C1 segment of cervical spinal cord (tissue), 14 donors: ENCODE results near the gene HECTD4.
"Not testable (repeated sequence)": the region's sequence is repeated elsewhere in the genome, so short reads cannot be mapped to it uniquely, and the experiment has no call there.

Source experiments
- DNase-seq, 14 donors: peaks; one replicate each; lab custom pipeline; 2025; lab: John Stamatoyannopoulos, UW

The HECTD4 gene, protein sequence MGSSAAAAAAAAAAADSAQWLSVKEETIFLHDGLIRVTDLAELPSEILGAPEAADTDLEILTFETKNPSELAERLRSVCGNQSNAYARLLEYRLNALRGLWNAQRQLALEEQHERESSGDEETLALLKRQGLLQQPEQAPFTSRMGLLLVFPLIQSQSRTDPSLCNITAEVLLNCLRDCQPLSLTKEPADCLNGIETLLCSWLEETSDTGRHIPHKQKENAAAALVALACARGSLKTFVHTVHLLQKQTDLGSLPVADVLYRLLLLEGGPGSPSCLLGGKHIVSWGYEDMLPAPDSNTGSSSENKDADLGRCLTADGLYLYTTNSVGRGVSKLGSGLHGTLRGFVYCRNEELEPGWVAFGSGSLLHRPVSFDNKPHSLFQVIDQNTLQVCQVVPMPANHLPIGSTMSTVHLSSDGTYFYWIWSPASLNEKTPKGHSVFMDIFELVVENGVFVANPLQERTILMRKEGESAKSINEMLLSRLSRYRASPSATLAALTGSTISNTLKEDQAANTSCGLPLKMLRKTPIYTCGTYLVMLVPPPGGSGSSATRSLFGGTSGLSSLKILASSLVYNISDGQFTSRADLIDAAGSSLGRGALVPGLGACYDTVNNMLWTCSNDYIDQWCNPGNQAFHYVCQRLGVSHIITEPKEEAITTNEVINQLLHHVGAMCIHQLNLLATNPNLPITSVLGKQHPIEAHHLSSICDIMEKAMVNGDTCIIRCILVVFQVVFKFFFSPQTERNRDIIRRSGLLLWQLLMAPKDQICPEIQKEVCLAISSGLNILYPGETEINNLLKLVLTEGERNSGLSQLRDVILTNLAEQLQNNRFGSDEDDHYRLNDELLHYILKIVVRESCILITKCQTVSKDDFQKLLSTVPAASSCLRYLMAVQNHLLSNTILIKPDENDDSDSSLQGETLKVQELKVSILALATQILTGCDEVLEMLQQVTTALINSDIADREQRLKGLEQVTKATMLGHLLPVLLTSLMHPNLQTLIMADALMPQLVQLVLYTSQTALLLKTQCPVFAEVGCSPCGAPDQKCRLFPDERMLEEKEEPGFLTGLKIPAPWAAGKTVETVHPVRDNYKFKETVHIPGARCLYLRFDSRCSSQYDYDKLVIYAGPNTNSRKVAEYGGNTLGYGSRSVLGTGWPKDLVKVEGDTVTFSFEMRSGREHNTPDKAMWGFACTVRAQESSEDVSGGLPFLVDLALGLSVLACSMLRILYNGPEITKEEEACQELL (N-terminal part only)

DNA sequence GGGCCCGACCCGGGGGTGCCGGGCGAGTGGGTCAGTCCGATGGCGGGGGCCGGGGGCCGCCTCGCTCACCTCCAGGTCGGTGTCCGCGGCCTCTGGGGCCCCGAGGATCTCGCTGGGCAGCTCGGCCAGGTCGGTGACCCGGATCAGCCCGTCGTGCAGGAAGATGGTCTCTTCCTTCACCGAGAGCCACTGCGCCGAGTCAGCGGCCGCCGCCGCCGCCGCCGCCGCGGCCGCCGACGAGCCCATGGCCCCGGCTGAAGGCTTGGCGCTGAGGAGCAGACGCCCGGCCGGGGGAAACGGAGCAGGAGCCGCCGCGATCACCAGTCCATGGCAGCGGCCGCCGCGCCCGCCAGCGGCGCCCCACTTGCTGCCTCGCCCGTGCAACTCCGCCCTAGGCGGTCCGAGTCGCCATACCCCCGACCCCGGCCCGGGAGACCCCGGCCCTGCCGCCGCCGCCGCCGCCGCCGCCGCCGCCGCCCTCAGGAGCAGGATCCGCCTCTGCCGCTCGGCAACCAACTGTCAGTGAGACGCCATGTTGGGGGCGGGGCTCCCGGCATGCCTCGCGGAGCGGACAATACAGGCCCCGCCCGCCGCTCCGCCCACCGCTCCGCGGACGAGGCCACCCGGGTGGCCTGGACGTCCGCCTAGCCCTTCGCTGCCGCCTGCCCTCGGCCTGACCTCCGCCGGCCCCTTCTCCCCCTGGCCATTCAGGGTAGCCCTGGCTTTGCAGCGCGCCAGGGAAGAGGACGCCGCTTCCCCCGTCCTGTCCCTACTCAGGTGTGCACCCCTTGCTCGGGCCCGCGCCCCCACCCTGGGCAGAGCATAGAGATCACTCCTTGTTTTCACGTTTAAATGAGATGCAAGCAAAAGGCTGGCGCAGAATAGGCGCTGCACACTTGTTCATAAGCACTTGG lies at the start of gene HECTD4:
HECTD4 (minus strand) TSS at position 549 of the 914 bp plus-strand sequence; CDS start at position 246, 303 bp downstream.
- peak; percentile 27 to 96 (median 87) for DNase-seq

DNA sequence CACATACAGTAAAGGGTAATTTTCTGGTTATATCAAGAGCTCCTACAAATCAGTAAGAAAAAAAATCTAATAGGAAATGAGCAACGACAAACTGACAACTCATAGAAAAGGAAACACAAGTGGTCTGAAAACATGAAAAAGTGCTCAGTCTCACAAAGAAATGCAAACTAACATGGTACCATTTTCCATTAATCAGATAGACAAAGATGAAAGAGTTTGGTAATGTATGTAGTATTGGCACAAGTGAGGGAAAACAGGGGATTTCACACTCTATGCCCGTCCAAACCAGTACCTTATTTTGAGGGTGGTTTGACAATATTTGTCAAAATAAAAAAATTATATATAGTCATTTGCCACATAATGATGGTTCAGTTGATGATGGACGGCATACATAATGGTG lies 49.7 kb upstream of the HECTD4 start:
- no peak for DNase-seq

DNA sequence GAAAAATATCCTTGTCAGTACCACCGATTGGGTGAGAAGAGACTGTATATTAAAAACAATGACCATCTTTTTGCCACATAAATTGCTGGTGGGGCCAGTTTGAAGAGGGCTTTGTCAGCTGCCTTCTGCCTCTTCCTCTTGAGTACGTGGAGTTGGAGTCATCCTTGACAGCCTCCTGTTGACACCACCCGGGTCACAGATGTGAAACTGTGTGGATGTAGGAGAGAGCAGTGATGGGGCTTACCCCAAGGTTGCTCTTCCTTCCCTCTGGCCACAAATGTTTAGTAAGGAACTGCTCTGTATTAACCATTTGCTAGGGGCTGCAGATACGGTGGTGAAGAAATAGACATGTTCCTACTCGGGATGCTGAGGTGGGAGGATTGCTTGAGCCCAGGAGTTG lies 48.7 kb upstream of the HECTD4 start:
- no peak for DNase-seq

DNA sequence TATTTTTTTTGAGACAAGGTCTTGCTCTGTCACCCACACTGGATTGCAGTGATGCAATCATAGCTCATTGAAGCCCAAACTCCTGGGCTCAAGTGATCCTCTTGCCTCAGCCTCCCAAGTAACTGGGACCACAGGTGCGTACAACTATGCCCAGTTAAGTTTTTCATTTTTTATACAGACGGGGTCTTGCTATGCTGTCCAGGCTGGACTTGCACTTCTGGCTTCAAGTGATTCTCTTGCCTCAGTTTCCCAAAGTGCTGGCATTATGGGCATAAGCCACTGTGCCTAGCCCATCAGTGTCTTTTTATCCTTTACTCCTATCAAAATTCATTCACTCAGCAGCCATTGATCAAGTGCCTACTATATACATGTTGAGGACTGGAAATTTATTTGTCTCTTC lies 45.5 kb upstream of the HECTD4 start:
- no peak for DNase-seq

GRCh38 chr12:112425582-112426382 lies 43.6 kb upstream of the HECTD4 start:
- DNase-seq: no peak

- DNase-seq: no peak
Observed at GRCh38 chr12:112424126-112424525, 41.9 kb upstream of the HECTD4 start.

GRCh38 chr12:112422531-112422930 lies 40.3 kb upstream of the HECTD4 start:
- peak in 11 of 14 donors; percentile 6 to 77 (median 52) for DNase-seq

DNA sequence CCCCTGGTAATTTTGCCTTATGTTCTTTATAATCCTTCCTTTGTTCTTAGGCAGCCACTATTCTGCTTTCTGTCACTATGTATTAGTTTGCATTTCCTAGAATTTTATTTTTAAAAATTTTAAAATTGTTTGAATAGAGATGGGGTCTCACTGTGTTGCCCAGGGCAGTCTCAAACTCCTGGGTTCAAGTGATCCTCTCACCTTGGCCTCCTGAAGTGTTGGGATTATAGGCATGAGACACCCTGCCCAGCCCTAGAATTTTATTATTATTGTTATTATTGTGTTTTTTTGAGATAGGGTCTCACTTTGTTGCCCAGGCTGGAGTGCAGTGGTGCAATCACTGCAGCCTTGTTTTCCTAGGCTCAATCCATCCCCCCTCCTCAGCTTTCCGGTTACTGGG lies 39.1 kb upstream of the HECTD4 start:
- DNase-seq: no peak

GRCh38 chr12:112420740-112421139 lies 38.5 kb upstream of the HECTD4 start:
- DNase-seq: no peak

DNA sequence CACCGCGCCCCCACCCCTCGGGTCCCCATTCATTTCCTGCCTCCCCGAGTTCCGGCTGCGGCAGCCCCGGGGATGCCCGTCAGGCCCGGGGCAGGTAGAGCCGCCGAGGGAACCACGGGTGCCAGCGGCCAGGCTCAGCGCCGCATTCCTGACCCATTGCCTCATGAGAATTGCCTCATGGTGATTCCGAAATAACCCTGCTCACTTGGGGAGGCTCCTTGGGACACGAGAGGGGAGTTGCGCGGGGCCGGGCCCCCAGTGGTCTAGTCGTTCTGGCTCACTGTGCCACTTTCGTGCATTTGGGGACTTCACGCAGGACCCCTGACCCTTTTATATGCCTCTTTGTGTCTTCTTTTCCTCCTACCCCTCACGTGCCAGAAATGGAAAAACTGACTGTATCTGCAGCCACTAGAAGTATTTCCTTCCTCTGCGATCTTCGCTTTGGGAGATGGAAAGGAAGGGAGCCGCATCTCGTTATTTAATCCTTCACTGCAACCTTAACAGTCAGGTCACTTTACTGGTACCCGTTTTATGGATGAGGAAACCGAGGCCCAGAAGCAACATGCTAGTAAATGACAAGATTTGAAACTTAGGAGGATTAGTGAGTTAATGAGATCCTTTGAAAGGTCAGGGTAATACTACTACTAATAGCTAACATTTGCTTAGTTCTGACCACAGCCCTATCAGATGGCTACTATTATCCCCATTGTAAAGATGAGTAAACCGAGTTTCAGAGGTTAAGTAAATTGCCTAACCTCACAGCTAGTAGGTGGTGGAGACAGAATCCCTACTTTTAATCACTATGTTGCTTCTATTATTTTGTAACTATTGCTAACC lies 37.3 kb upstream of the HECTD4 start:
- peak in 6 of 14 donors; percentile 4 to 79 (median 42) for DNase-seq

DNA sequence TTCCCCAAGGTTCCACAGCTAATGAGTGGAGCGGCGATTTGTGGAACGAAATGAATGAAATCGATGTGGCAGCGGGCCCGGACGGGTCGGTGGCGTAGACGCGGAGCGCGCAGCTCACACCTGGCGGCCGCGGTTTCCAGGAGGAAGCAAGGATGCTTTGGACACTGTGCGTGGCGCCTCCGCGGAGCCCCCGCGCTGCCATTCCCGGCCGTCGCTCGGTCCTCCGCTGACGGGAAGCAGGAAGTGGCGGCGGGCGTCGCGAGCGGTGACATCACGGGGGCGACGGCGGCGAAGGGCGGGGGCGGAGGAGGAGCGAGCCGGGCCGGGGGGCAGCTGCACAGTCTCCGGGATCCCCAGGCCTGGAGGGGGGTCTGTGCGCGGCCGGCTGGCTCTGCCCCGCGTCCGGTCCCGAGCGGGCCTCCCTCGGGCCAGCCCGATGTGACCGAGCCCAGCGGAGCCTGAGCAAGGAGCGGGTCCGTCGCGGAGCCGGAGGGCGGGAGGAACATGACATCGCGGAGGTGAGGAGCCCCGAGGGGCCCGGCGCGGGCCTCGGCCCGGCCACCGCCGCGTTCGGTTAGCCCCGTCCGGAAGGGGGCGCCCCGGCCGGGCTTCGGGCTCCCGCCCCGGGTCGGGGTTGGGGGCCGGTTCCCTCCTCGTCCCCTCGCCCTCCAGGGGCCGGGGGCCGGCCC lies 36.5 kb upstream of the HECTD4 start, which contains the start of gene PTPN11:
PTPN11 (plus strand) TSS at position 340 of the 689 bp plus-strand sequence; CDS start at position 505, 165 bp downstream.
- DNase-seq: peak; percentile 7 to 93 (median 80)

GRCh38 chr12:112418273-112418607 lies 36.0 kb upstream of the HECTD4 start:
- no peak for DNase-seq

DNA sequence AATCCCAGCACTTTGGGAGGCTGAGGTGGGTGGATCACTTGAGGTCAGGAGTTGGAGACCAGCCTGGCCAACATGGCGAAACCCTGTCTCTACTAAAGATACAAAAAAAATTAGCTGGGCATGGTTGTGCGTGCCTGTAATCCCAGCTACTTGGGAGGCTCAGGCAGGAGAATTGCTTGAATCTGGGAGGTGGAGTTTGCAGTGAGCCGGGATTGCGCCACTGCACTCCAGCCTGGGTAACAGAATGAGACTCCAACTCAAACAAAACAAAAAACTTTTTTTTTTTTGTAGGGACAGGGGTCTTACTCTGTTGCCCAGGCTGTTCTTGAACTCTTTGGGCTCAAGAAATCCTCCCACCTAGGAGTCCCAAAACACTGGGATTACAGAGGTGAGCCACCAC lies 33.2 kb upstream of the HECTD4 start:
- DNase-seq: not testable (repeated sequence)

DNA sequence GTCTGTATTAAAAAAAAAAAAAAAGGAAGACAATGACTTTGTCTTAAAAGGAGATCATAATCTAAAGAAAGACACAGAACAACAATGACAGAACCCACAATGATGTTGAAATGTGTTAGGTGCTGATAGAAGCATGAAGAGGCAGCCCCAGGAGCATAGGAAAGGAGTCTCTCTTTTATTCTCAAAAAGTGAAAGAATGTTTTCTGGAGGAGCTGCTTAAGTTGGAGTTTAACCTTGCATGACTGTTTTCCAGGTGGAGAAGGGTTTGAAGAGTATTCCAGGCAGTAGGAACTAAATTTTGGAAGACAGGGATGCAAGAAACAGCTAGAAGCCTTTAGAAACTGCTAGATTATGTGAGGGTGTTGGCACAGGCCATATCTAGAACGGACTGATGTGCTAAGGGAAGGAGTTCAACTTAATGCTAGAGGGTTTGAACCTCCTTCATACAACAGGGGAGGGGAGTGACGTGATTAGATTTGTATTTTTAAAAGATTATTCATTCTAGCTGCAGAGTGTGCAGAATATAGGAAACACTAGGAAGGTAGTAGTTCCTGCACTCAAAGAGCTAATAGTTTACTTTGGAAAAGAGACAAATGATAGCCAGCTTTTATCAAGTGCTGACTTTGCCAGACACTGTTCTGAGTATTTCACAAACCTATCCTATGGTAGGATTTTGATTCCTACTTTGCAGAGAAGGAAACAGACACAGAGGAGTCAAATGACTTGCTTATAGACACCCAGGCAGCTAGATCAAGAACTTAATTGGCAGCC lies 31.8 kb upstream of the HECTD4 start:
- DNase-seq: no peak

DNA sequence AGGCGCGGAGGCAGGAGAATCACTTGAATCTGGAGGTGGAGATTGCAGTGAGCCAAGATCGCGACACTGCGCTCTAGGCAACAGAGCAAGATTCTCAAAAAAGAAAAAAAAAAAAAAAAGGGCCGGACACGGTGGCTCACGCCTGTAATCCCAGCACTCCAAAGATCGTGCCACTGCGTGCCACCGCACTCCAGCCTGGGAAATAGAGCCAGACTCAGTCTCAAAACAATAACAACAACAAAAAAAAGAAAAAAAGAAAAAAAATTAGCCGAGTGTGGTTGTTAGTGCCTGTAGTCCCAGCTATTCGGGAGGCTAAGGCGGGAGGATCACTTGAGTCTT lies 27.6 kb upstream of the HECTD4 start:
- DNase-seq: no peak

- peak in 13 of 14 donors; percentile 34 to 92 (median 77) for DNase-seq
Observed at GRCh38 chr12:112409064-112409905, 27.1 kb upstream of the HECTD4 start, which contains the start of gene RPL6. TSS of gene RPL6 (minus strand) at chr12:112409605. CDS start at chr12:112408656, 949 bp downstream.

GRCh38 chr12:112408621-112409020 lies 26.4 kb upstream of the HECTD4 start:
- no peak for DNase-seq
